SW 1271 (cell line): ENCODE data around the gene NDUFV2.
"Not testable (repeated sequence)": the region's sequence is repeated elsewhere in the genome, so short reads cannot be mapped to it uniquely, and the experiment has no call there.

Experiments used
- DNase-seq, 2 experiments: peaks; one replicate each; lab custom pipeline; 2025; lab: John Stamatoyannopoulos, UW

The NDUFV2 gene

DNA sequence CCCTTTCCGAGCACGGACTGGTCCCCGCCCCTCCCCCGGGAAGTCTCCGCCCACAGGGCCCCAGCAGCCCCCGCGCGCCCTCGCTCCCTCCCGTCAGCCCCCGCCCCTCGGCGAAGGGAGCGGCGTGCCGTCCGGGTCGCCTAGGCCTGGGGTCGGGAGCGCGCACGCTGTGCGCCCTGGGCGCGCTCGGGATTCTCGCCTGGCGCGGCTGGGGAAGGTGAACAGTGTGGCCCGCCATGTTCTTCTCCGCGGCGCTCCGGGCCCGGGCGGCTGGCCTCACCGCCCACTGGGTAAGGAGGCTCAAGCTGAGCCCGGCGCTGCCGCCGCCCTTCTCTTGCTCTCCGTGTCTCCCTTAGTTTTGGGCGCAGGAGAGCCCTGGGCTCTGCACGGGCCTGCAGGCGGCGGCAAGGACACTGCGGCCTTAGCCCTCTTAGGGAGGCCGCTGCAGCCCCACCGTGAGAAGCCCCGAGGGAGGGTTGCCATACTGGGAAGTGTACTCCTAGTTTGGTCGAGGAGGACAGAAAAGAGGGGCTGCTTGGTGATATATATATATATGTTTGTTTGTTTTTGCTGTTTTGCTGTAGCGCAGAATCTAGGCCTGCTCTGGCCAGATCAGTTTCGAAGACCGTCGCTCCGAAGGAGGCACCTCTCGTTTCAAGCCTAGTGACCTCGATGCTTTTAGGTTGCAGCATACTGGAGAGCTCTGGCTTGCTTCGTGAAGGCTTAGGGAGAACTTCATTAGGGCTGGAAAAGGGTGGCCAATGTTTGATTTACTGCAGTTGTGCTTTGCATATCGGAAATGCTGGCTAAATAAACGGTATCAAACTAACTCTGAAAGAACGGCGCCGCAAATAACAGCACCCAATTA lies at the start of gene NDUFV2:
Gene NDUFV2 (plus strand): TSS at position 192 of the 868 bp plus-strand sequence. CDS start 45 bp downstream, at position 237.
- peak; percentile 64 to 81 for DNase-seq

DNA sequence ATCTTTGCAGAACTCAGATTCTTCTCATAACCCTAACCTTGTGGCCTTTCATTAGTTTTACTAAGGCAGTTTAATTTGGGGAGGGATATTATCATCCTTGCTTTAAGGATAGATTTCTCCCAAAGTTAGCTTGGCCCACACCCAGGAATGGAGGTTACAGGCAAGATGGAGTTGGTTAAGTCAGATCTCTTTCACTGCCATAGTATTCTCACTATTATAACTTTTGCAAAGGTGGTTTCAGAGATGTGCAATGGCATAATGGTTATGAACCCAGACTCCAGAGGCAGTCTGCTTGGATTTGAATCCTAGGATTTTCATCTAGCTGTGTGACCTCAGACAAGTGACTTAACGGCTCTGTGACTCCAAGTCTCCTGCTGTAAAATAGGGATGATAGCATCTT lies 48.7 kb upstream of the NDUFV2 start:
- DNase-seq, result no peak

DNA sequence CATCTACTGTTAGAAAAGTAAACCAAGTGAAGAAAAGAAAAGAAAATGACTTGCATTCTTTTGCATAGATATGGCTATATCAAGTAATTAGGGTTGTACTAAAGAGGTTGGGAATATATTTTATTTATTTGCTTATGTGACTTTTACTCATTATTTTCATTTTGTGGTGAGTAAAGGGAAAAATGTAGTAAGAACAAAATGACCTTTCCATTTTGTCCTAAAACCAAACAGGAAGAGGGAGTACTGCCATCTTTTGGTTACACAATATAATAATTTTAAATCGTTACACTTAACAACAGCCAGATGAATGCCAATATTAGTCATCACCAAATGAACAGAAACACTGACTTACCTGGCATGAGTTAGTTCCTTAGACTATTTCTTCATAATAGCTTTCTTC lies 47.3 kb upstream of the NDUFV2 start:
- peak; percentile 4 to 50 for DNase-seq

DNA sequence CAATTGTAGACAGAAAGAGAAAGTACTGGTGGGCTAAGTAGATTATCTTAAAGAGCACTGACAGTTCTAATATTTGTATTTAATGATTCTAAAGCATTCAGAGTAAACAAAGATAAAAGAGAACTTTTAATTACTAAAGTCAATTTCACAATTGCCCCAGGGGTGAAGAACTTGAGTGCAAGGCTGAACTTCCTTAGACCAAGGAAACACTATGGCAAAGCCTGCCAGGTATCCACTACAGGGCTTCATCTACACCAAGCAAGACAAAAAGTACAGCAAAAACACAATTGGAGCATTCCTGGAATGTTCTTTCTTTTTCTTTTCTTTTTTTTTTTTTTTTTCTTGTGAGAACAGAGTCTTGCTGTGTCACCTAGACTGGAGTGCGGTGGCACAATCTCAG lies 46.9 kb upstream of the NDUFV2 start:
- DNase-seq, result no peak

DNA sequence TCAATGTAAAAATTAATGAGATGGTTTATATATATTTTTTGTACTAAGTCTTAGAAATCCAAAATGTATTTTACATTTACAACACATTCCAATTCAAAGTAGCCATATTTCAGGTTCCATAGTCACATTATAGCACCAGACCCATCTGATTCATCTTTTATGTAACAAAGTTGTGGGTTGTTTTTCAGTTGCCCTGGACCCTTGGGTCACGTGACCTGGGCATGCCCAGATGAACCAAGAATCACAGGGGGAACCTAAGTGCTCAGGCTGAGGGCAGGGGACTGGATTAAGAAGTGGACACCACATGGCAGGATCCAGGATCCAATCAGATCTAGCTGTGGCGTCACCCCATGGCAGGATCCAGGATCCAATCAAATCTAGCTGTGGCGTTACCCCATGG lies 44.9 kb upstream of the NDUFV2 start:
- DNase-seq, result no peak

DNA sequence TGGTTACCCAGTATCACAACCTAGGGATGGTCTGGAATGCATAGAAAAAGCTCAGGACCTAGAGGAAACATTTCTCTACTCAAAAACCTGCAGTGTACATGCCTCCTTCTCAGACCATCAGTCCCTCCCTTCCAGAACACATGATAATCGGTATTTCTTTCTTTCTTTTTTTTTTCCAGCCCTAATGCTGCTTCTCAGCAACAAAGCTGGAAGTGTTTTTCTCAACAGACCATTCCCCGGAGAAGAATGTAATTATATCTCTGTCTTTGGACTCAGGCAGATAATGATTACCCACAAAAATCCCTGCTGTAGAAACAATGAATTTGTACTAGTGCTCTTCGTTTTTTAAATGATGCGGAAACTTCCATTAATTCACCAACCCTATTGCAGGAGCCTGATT lies 44.1 kb upstream of the NDUFV2 start:
- DNase-seq, result no peak

- no peak for DNase-seq
Measured at GRCh38 chr18:9062418-9062751, 40.1 kb upstream of the NDUFV2 start.

- DNase-seq, result no peak
Measured at GRCh38 chr18:9065864-9066263, 36.6 kb upstream of the NDUFV2 start.

DNA sequence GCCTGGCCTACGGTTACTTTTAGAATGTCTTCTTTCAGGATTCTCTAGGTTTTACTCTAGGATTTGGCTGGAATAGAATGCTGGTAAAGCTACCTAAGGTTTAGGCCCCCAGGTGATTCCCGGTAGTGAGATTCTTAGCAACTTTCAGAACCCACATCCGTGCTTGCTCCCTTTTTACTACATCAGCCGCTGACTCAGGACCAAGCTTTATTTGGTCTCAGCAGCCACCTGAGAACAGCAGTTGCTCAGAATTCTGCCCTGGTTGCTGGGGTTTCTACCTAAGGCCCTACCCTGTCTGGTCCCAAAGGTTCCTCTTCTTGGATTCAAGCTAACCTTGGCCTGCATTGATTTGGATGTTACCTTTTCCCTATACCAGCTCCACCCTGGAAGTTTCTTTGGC lies 36.1 kb upstream of the NDUFV2 start:
- no peak for DNase-seq

GRCh38 chr18:9066817-9067306 lies 35.6 kb upstream of the NDUFV2 start:
- DNase-seq, result no peak

GRCh38 chr18:9067823-9068222 lies 34.7 kb upstream of the NDUFV2 start:
- DNase-seq, result no peak

GRCh38 chr18:9068346-9068745 lies 34.2 kb upstream of the NDUFV2 start:
- DNase-seq, result no peak

DNA sequence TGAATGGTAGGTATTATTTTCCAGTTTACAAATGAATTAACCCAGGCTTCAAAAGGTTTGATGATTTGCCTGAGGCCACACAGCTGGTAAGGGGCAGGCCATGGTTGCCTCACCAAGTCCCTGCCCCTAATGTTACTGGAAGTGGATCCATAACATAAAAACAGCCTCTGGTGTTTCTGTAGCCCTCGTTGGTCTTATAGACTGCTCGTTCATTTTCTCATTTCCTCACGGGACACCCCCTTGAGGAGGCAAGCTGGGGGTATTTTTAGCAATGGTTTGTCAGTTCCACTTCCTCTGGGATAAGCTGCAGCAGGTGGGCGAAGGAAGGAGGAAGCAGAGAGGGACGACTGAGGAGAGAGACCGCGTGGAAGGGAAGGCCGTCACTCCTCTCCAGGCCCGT lies 32.9 kb upstream of the NDUFV2 start:
- no peak for DNase-seq

GRCh38 chr18:9070212-9070611 lies 32.3 kb upstream of the NDUFV2 start:
- DNase-seq, result no peak

DNA sequence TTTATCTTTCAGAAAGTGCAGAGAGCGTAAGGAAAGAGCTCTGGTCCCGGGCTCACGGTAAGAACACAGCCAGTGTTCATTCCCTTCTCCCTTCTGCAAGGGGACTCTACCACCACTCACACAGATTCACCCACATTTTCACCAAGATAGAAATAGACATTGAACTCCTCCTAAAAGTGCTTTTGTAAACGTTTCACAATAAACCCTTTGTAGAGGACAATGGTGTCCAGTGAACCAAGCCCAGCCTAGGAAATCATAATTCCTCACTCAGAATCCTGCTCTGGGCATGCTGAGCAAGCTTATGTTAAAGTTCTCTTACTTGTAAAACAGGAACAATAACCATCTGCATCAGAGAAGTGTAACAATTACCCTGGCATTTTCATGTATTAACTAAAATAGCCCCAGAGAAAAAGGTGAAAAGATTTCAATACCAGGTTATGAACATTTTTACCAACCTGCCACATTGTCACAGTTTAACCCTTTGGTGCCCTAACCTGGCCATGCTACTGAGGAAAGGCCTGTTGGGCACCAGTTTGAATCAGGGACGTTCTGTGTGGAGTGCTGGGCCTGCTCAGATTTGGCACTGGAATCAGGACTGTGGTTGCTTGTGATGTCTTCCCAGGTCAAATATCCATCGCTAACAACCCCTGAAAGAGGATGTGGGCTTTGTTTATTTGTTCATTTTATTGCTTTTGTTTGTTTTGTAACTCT lies 22.5 kb upstream of the NDUFV2 start:
- DNase-seq, result no peak

DNA sequence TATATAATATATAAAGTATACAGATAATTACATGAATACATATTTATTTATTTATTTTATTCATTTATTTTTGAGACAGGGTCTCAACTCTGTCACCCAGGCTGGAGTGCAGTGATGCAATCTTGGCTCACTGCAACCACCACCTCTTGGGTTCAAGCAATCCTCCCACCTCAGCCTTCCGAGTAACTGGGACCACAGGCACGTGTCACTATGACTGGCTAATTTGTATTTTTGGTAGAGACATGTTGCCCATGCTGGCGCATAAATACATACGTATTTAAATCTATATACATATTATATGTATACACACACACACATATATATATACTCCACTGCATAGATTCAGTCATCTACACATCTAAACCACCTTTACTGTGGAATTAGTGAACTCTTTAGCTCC lies 20.6 kb upstream of the NDUFV2 start:
- no peak for DNase-seq

- DNase-seq, result no peak
Measured at GRCh38 chr18:9082711-9083510, 19.6 kb upstream of the NDUFV2 start.

- no peak for DNase-seq
Measured at GRCh38 chr18:9086015-9086414, 16.5 kb upstream of the NDUFV2 start.

DNA sequence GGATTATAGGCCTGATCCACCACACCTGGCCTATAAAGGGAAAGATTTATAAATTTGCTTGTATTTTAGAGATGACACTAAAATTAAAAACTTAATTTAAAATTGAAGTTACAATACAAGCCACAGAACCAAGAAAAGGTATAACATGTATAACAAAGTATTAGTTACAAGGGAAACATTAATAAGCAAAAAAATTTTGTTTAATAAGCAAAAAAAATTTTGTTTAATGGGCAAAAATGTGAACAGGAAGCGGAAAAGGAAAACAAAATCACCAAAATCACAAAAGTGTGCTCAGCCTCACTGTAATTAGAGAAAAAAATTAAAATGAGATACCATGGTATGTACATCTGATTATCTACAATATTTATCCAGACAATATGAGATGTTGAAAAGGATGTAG lies 15.9 kb upstream of the NDUFV2 start:
- DNase-seq, result no peak

DNA sequence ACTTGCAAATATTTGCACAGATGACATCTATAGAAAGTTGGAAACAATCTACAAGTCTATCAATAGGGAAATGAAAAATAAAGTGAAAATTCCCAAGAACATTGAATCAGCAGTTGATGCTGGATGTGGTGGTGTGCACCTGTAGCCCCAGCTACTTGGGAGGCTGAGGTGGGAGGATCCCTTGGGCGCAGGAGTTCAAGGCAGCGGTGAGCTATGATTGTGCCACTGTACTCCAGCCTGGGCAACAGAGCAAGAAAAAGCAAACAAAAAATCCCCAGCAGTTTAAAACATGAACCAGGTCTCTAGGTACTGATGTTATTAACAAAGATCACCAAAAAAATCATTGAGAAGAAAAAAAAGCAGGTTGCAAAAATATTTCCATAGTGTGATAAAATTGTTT lies 15.4 kb upstream of the NDUFV2 start:
- no peak for DNase-seq

GRCh38 chr18:9088252-9088651 lies 14.2 kb upstream of the NDUFV2 start:
- no peak for DNase-seq

DNA sequence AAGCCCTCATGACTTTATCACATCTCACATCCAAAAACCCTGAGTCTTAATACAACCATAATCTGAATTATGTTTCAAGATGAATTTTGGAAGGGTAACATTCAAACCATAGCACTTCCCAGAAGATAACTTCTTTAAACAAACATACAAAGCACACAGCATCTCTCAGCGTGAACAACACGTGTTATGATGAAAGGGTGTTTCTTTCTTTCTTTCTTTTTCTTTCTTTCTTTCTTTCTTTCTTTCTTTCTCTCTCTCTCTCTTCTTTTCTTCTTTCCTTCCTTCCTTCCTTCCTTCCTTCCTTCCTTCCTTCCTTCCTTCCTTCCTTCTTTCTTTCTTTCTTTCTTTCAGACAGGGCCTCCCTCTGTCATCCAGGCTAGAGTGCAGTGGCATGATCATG lies 13.8 kb upstream of the NDUFV2 start:
- not testable (repeated sequence) for DNase-seq

GRCh38 chr18:9090578-9090977 lies 11.9 kb upstream of the NDUFV2 start:
- no peak for DNase-seq
